GM12878 (cell line): ENCODE measurements around the gene PIEZO2. TPM values are rescaled to one million over a fixed set of nuclear protein-coding genes. Genes with fewer than 3 reads are reported as not detected.

ENCODE experiments used
- ATAC-seq: fragments of 200-7000 bp; cut with Tn5 transposase; 3 replicates; pipeline ENCODE4 v1.9.1; 2020; ENCODE audit warnings: mild to moderate bottlenecking, moderate library complexity
- BruUV-seq: library from RNA; stranded (reverse); fragments of 400-500 nt; replicated peaks from 2 replicates; lab custom pipeline; 2021; lab: Mats Ljungman, UMichigan
- CTCF ChIA-PET: fragments of 300-600 bp; sonication (Branson Sonifier 250); formaldehyde crosslinking; extraction: SDS; loops from one replicate; lab custom pipeline; 2021; ENCODE audit warnings: inconsistent platforms; lab: Yijun Ruan, JAX
- POLR2A ChIA-PET: fragments of 350-600 bp; formaldehyde crosslinking; extraction: SDS; loops from one replicate; lab custom pipeline; 2021; ENCODE audit warnings: inconsistent platforms; lab: Charles Lee
- RAD21 ChIA-PET: fragments of 300-600 bp; sonication (Branson Sonifier 250); formaldehyde crosslinking; loops from one replicate; lab custom pipeline; 2023; ENCODE audit warnings: antibody characterized with exemption; ENCODE audit not compliant: unreplicated experiment; lab: Charles Lee
- SMC1A ChIA-PET: fragments of 300-600 bp; sonication (Branson Sonifier 250); formaldehyde crosslinking; loops from one replicate; lab custom pipeline; 2023; ENCODE audit not compliant: unreplicated experiment, uncharacterized antibody; lab: Charles Lee
- DNase-seq: peaks from one replicate; pipeline ENCODE4 v3.0.0-alpha.2; 2011; ENCODE audit warnings: low read depth, low spot score
- FAIRE-seq: peaks from 3 replicates; lab custom pipeline; 2011; peaks lifted over from hg19 to GRCh38; lab: Jason Lieb, UNC
- H2AFZ ChIP-seq: 2 replicates; pipeline ENCODE4 v1.6.0; 2011; ENCODE audit warnings: low read depth, low read length, control low read depth; ENCODE audit not compliant: control insufficient read depth
- H3K27ac ChIP-seq: 2 replicates; pipeline ENCODE4 v1.5.1; 2011; ENCODE audit warnings: control low read depth; ENCODE audit not compliant: control insufficient read depth, insufficient read depth
- H3K27me3 ChIP-seq, 2 experiments: replicated peaks in 1 of 2; 2 replicates each; pipeline versions ENCODE4 v1.6.0 to v1.6.1; 2011; ENCODE audit warnings: low read length in 1 of 2; ENCODE audit not compliant: control insufficient read depth in 2 of 2, insufficient read depth in 2 of 2
- H3K36me3 ChIP-seq, 2 experiments: 2 replicates each; pipeline ENCODE4 v1.5.1; 2011; ENCODE audit warnings: low read length in 1 of 2; ENCODE audit not compliant: control insufficient read depth in 2 of 2, insufficient read depth in 2 of 2
- H3K4me1 ChIP-seq: 2 replicates; pipeline ENCODE4 v1.6.1; 2011; ENCODE audit warnings: mild to moderate bottlenecking, low read length, moderate library complexity, mixed read lengths; ENCODE audit not compliant: control insufficient read depth, insufficient read depth
- H3K4me2 ChIP-seq: 2 replicates; pipeline ENCODE4 v1.6.0; 2011; ENCODE audit warnings: control low read depth; ENCODE audit not compliant: control insufficient read depth, insufficient read depth
- H3K4me3 ChIP-seq: fragments of 200-600 bp; sonication (generic); 2 replicates; pipeline ENCODE4 v1.5.1; 2016
- H3K79me2 ChIP-seq: 2 replicates; pipeline ENCODE4 v1.6.0; 2011; ENCODE audit warnings: low read length; ENCODE audit not compliant: control insufficient read depth, insufficient read depth
- H3K9ac ChIP-seq: 2 replicates; pipeline ENCODE4 v1.8.0; 2011; ENCODE audit warnings: low read length, control low read depth, mixed read lengths; ENCODE audit not compliant: control insufficient read depth, insufficient read depth
- H3K9me3 ChIP-seq: replicated peaks from 3 replicates; pipeline ENCODE4 v1.5.1; 2011; ENCODE audit warnings: mild to moderate bottlenecking, low read length; ENCODE audit not compliant: control insufficient read depth, insufficient read depth
- H4K20me1 ChIP-seq: 2 replicates; pipeline ENCODE4 v1.6.0; 2011; ENCODE audit not compliant: control insufficient read depth, insufficient read depth
- EP300 ChIP-seq, 2 experiments: fragments of 150-350 bp in 1 of 2; IDR thresholded peaks; 2 replicates each; pipeline ENCODE4 v1.6.1; 2011 to 2012; ENCODE audit warnings: low read depth in 2 of 2, low read length in 2 of 2, borderline replicate concordance in 1 of 2, improper control_type of control experiment in 1 of 2, inconsistent platforms in 1 of 2; ENCODE audit not compliant: control insufficient read depth in 1 of 2
- NFYB ChIP-seq: IDR thresholded peaks from 2 replicates; pipeline ENCODE4 v1.6.1; 2011; ENCODE audit warnings: low read depth, mild to moderate bottlenecking, low read length, improper control_type of control experiment, moderate library complexity; ENCODE audit not compliant: insufficient read depth
- REST ChIP-seq: IDR thresholded peaks from 2 replicates; pipeline ENCODE4 v1.6.1; 2012; ENCODE audit warnings: mild to moderate bottlenecking, low read depth, low read length
- WGBS: methylation state at CpG from one replicate; pipeline ENCODE4 v1.1.6; 2016; ENCODE audit warnings: low lambda C conversion rate; ENCODE audit not compliant: insufficient replicate concordance, insufficient coverage; ENCODE audit errors: missing lambda C conversion rate; 5-methylcytosine and 5-hydroxymethylcytosine counted together
- in situ Hi-C: fragments of 300-500 bp; cut with MboI; formaldehyde crosslinking; loops from 9 replicates; pipeline ENCODE4 v1.14.3; 2018; ENCODE audit warnings: mixed read lengths
- intact Hi-C: fragments of 100-400 bp; cut with micrococcal nuclease; formaldehyde crosslinking; loops from one replicate; pipeline ENCODE4 v1.14.2; 2022; ENCODE audit not compliant: unreplicated experiment
- polyA plus RNA-seq, 11 experiments: library from polyadenylated mRNA; depleted of rRNA in 4 of 11; unstranded in 6 of 11; stranded (reverse) in 5 of 11; fragments of >200 nt; fragmentation: Nextera tagmentation in 4 of 11; fragmentation: Illumina TruSeq in 1 of 11; extraction: Ambion mirVana in 4 of 11; extraction: Trizol in 1 of 11; gene quantifications; 1 replicate in 1 of 11; 2 replicates in 10 of 11; pipeline versions ENCODE4 v1.2.1 to v1.2.3, GENCODE V29; 2011 to 2016; ENCODE audit warnings: inconsistent platforms in 2 of 11, missing spikeins in 2 of 11, low read depth in 1 of 11
- total RNA-seq, 4 experiments: library from RNA; depleted of rRNA in 3 of 4; stranded (reverse); fragments of >200 nt in 3 of 4; fragmentation: Illumina TruSeq in 1 of 4; extraction: Trizol in 1 of 4; gene quantifications; 2 replicates each; pipeline versions ENCODE4 v1.2.1 to v1.2.3, GENCODE V29; 2013 to 2021
- TF ChIP-seq, protein P1 (sequence below): IDR thresholded peaks from 2 replicates; pipeline ENCODE4 v1.6.1; 2011; ENCODE audit warnings: mild to moderate bottlenecking, low read depth, low read length, moderate library complexity; ENCODE audit not compliant: insufficient replicate concordance
- TF ChIP-seq, protein P2 (sequence below): fragments of 450-650 bp; IDR thresholded peaks from 2 replicates; pipeline ENCODE4 v1.6.1; 2016; ENCODE audit warnings: mild to moderate bottlenecking

The PIEZO2 gene
- total and polyA plus RNA-seq, 10 of the 15 experiments (the other 5 are each of a cell fraction or from before 2014, with no cell fraction given), result 6.7 to 42.3 (median 27.4) TPM

- Histone ChIP-seq H3K79me2 (no peaks in the 10 kb centered on the region), H3K36me3 (peaks cover 0 to 5% of the 10 kb centered on the region in 2 experiments; a peak in 3 of 4 replicates), H3K27me3 (no peaks in the 10 kb centered on the region), H3K9me3 (no peaks in the 10 kb centered on the region), H2AFZ (no peak overlapping the region), H3K4me3 (no peak overlapping the region), H3K4me2 (no peak overlapping the region), H3K9ac (no peak overlapping the region), H3K27ac (no peak overlapping the region), H4K20me1 (no peaks in the 10 kb centered on the region), H3K4me1 (peaks cover 3% of the 10 kb centered on the region; the same call in 1 of the 2 replicates)
- POLR2A ChIA-PET, result no interaction called here
- no peak for DNase-seq
- RAD21 ChIA-PET, result no interaction called here
- peak; percentile 54 for ATAC-seq
- TF ChIP-seq, protein P1, sequence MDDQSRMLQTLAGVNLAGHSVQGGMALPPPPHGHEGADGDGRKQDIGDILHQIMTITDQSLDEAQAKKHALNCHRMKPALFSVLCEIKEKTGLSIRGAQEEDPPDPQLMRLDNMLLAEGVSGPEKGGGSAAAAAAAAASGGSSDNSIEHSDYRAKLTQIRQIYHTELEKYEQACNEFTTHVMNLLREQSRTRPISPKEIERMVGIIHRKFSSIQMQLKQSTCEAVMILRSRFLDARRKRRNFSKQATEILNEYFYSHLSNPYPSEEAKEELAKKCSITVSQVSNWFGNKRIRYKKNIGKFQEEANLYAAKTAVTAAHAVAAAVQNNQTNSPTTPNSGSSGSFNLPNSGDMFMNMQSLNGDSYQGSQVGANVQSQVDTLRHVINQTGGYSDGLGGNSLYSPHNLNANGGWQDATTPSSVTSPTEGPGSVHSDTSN, result peak; percentile 59
- peak; percentile 51; the same call in 1 of the 2 replicates for TF ChIP-seq NFYB
- TF ChIP-seq EP300 (IDR thresholded peaks at IDR 0.05; ENCODE audit: borderline replicate concordance in 1 of 2, control insufficient read depth in 1 of 2, low read depth in 2 of 2, low read length in 2 of 2), result no peak
- no peak for TF ChIP-seq REST
- TF ChIP-seq, protein P2, sequence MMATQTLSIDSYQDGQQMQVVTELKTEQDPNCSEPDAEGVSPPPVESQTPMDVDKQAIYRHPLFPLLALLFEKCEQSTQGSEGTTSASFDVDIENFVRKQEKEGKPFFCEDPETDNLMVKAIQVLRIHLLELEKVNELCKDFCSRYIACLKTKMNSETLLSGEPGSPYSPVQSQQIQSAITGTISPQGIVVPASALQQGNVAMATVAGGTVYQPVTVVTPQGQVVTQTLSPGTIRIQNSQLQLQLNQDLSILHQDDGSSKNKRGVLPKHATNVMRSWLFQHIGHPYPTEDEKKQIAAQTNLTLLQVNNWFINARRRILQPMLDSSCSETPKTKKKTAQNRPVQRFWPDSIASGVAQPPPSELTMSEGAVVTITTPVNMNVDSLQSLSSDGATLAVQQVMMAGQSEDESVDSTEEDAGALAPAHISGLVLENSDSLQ, result peak; percentile 93
- intact Hi-C loops, result no loop called here
- in situ Hi-C loops, result no loop called here
- no peak for FAIRE-seq
- 73% methylated on average over 5 of the region's 5 CpGs for WGBS
- no TSS peak for BruUV-seq
- CTCF ChIA-PET, result interaction anchor here (1.1 kb wide), 1 partner anchor 19 kb away, joined by 3 read pairs; no protein-coding TSS in a partner anchor
- SMC1A ChIA-PET, result interaction anchor here (0.6 kb wide), 1 partner anchor 1168 kb away, joined by 3 read pairs; no protein-coding TSS in a partner anchor
These were observed 381.1 kb downstream of the PIEZO2 start for GRCh38 chr18:10768221-10768620.
